Activated naive CD4-positive, alpha-beta T cell (primary cell): ENCODE data around the gene TMEM132E.

Experiments
- DNase-seq, 4 experiments: peaks; one replicate each; lab custom pipeline; 2025; lab: John Stamatoyannopoulos, UW

TMEM132E gene

GRCh38 chr17:34601416-34601815 lies 22.0 kb downstream of the TMEM132E start:
- DNase-seq = no peak

- no peak for DNase-seq
Observed at GRCh38 chr17:34603974-34604373, 24.6 kb downstream of the TMEM132E start.

- no peak for DNase-seq
Observed at GRCh38 chr17:34606763-34607162, 27.4 kb downstream of the TMEM132E start.

- DNase-seq = no peak
Observed at GRCh38 chr17:34607917-34608316, 28.5 kb downstream of the TMEM132E start.

- no peak for DNase-seq
Observed at GRCh38 chr17:34609210-34609609, 29.8 kb downstream of the TMEM132E start.

- DNase-seq = no peak
Observed at GRCh38 chr17:34610039-34610438, 30.7 kb downstream of the TMEM132E start.

GRCh38 chr17:34610506-34610905 lies 31.1 kb downstream of the TMEM132E start:
- no peak for DNase-seq

- DNase-seq = no peak
Observed at GRCh38 chr17:34613064-34614019, 34.0 kb downstream of the TMEM132E start.

GRCh38 chr17:34614698-34615097 lies 35.3 kb downstream of the TMEM132E start:
- no peak for DNase-seq

- no peak for DNase-seq
Observed at GRCh38 chr17:34615326-34615725, 35.9 kb downstream of the TMEM132E start.

GRCh38 chr17:34616148-34616547 lies 36.8 kb downstream of the TMEM132E start:
- no peak for DNase-seq

- no peak for DNase-seq
Observed at GRCh38 chr17:34617398-34617797, 38.0 kb downstream of the TMEM132E start.

GRCh38 chr17:34619687-34620217 lies 40.4 kb downstream of the TMEM132E start:
- DNase-seq = no peak

GRCh38 chr17:34620458-34620857 lies 41.1 kb downstream of the TMEM132E start:
- DNase-seq = no peak

GRCh38 chr17:34622862-34623623 lies 43.7 kb downstream of the TMEM132E start:
- DNase-seq = no peak

GRCh38 chr17:34623856-34624766 lies 44.7 kb downstream of the TMEM132E start:
- no peak for DNase-seq

GRCh38 chr17:34624767-34625383 lies 45.5 kb downstream of the TMEM132E start:
- no peak for DNase-seq

GRCh38 chr17:34626121-34626681 lies 46.8 kb downstream of the TMEM132E start:
- DNase-seq = no peak

- no peak for DNase-seq
Observed at GRCh38 chr17:34628879-34629278, 49.5 kb downstream of the TMEM132E start.

GRCh38 chr17:34633351-34633750 lies 54.0 kb downstream of the TMEM132E start:
- no peak for DNase-seq

- DNase-seq = no peak
Observed at GRCh38 chr17:34633760-34634159, 54.4 kb downstream of the TMEM132E start.
